Transverse colon (tissue), 4 donors: ENCODE measurements around the gene BCAS4. TPM values are rescaled to one million over a fixed set of nuclear protein-coding genes. Genes with fewer than 3 reads are reported as not detected.

Experiments
- DNase-seq: peaks from one replicate; pipeline ENCODE4 v3.0.0-alpha.2; 2019
- H3K27ac ChIP-seq, 4 donors: fragments of 200-600 bp; sonication (generic); 2 replicates each; pipeline ENCODE4 v1.5.1; 2016 to 2018; ENCODE audit warnings: inconsistent platforms in 4 of 4
- H3K27me3 ChIP-seq: fragments of 200-600 bp; sonication (generic); 2 replicates; pipeline ENCODE4 v1.5.1; 2017; ENCODE audit warnings: inconsistent platforms
- H3K36me3 ChIP-seq, 4 donors: fragments of 200-600 bp; sonication (generic); 2 replicates each; pipeline ENCODE4 v1.5.1; 2017 to 2019; ENCODE audit warnings: inconsistent platforms in 4 of 4
- H3K4me1 ChIP-seq, 4 donors: fragments of 200-600 bp; sonication (generic); 2 replicates each; pipeline ENCODE4 v1.5.1; 2017 to 2020; ENCODE audit warnings: inconsistent platforms in 4 of 4
- H3K4me3 ChIP-seq, 4 donors: fragments of 200-600 bp; sonication (generic); 1 replicate in 1 of 4; 2 replicates in 3 of 4; pipeline versions ENCODE4 v1.5.1 to v1.6.1; 2017 to 2019; ENCODE audit warnings: inconsistent platforms in 4 of 4
- H3K9me3 ChIP-seq, 2 donors: fragments of 200-600 bp; sonication (generic); 2 replicates each; pipeline ENCODE4 v1.5.1; 2017 to 2019; ENCODE audit warnings: inconsistent platforms in 2 of 2
- EP300 ChIP-seq: sonication (generic); formaldehyde crosslinking; IDR thresholded peaks from one replicate; pipeline ENCODE4 v1.6.1; 2017; ENCODE audit warnings: antibody characterized with exemption, low read depth
- POLR2A ChIP-seq: fragments of 450-650 bp; IDR thresholded peaks from one replicate; pipeline ENCODE4 v1.6.1; 2016; ENCODE audit warnings: antibody characterized with exemption, mild to moderate bottlenecking, moderate library complexity
- POLR2AphosphoS5 ChIP-seq, 3 donors: sonication (generic); formaldehyde crosslinking; IDR thresholded peaks; one replicate each; pipeline ENCODE4 v1.6.1; 2016; ENCODE audit warnings: antibody characterized with exemption in 3 of 3
- WGBS, 2 donors: methylation state at CpG; one replicate each; pipeline ENCODE4 v1.1.5; 2018; ENCODE audit warnings: low coverage in 1 of 2; 5-methylcytosine and 5-hydroxymethylcytosine counted together
- in situ Hi-C, 4 donors: fragments of 200-750 bp; cut with MboI; loops; one replicate each; pipeline versions ENCODE4 v1.15.0 to v1.15.1; 2017; ENCODE audit warnings: low sequenced_read_pairs in 3 of 4, low pct_ligation_motif_present in 1 of 4, low pct_unique_long_range_greater_than_20kb in 1 of 4
- intact Hi-C: fragments of 100-400 bp; cut with DNase I; formaldehyde crosslinking; loops from one replicate; pipeline ENCODE4 v1.15.1; 2023; ENCODE audit warnings: low total_unique reads
- total RNA-seq, 4 donors: library from RNA; depleted of rRNA; stranded (reverse); fragments of >200 nt; gene quantifications; one replicate each; pipeline ENCODE4 v1.1.0, GENCODE V29; 2016
- TF ChIP-seq, protein P1 (sequence below), 5 experiments: fragments of 200-600 bp in 3 of 5; fragments of 450-650 bp in 2 of 5; sonication (generic) in 3 of 5; IDR thresholded peaks; 1 replicate in 2 of 5; 2 replicates in 3 of 5; pipeline ENCODE4 v1.5.1; 2016 to 2017; ENCODE audit warnings: antibody characterized with exemption in 5 of 5, inconsistent platforms in 3 of 5, mild to moderate bottlenecking in 2 of 5, moderate library complexity in 1 of 5

The BCAS4 gene
- total RNA-seq, 4 donors from 2014 or later = 3.3 to 16.5 (median 4.0) TPM; not detected in 1

DNA sequence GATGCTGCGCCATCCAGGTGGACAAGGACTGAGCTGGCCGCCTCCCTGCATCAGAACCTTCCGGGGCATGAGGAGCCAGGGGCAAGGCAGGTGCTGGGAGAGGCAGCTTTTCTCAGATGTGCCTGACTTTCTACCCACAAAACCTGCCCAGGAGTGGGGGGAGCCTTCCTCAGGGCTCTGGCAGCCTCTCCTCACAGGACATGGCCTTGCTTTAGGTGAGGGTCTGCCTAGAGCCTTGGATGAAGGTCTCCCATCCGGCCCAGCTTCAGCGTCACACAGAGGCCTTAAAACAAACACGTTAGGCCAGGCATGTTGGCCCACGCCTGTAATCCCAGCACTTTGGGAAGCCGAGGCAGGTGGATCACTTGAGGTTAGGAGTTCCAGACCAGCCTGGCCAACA is 7.4 kb downstream of the BCAS4 start:
- 84% methylated on average over 8 of the region's 8 CpGs; no CpG with 5 or more reads in 1 of the 2 donors for WGBS, 2 donors
- no peak for DNase-seq
- in situ Hi-C loops (no loop called here), intact Hi-C loops (no loop called here)
- H3K27me3 ChIP-seq = no peaks in the 10 kb centered on the region
- H3K27ac ChIP-seq = no peak overlapping the region
- TF ChIP-seq EP300 (no peak), POLR2AphosphoS5 (IDR thresholded peaks at IDR 0.05) (no peak), POLR2A (no peak)
- TF ChIP-seq, protein P1, sequence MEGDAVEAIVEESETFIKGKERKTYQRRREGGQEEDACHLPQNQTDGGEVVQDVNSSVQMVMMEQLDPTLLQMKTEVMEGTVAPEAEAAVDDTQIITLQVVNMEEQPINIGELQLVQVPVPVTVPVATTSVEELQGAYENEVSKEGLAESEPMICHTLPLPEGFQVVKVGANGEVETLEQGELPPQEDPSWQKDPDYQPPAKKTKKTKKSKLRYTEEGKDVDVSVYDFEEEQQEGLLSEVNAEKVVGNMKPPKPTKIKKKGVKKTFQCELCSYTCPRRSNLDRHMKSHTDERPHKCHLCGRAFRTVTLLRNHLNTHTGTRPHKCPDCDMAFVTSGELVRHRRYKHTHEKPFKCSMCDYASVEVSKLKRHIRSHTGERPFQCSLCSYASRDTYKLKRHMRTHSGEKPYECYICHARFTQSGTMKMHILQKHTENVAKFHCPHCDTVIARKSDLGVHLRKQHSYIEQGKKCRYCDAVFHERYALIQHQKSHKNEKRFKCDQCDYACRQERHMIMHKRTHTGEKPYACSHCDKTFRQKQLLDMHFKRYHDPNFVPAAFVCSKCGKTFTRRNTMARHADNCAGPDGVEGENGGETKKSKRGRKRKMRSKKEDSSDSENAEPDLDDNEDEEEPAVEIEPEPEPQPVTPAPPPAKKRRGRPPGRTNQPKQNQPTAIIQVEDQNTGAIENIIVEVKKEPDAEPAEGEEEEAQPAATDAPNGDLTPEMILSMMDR (IDR thresholded peaks at IDR 0.05) = no peak
- no peaks in the 10 kb centered on the region for H3K9me3 ChIP-seq
- H3K4me3 ChIP-seq = no peak overlapping the region
- no peaks in the 10 kb centered on the region for H3K36me3 ChIP-seq
- H3K4me1 ChIP-seq = no peaks in the 10 kb centered on the region

DNA sequence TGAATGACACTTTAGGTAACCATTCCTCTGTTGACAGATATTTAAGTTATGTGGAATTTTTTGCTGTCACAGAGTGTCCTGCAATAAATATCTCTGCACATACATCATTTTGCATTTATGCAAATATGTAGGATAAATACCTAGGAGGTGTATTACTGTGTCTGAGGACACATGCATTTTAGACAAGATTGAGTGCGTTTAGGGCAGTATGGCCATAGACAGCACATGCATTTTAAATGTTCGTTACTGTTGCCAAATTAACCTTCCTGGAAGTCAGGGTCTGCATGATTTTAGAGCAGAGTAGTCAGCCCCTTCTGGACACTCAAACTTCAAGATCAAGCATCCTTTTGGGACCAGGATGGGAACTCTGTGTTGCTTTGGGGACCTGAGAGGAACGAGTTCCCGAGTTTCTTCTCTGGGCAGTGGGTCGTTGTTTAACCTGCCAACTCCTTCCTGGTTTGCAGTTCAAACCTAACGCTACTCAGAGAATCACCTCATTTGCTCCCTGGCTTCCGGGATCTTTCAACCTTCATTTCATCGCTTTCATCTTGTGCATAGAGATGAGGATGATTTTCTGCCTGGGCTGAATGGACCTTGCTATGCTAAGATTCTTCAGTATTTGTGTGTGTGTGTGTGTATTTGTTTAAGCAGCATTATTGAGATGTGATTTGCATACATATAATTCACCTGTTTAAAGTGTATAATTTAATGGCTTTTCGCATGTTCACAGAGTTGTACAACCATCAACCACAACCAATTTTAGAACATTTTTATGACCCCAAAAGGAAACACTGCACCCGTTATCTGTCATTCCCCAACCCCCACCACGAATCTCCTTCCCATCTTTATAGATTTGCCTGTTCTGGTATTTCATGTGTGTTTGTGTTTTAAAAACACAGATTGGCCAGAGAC is 9.8 kb downstream of the BCAS4 start:
- Histone ChIP-seq H3K27ac (no peak overlapping the region), H3K36me3 (no peaks in the 10 kb centered on the region), H3K27me3 (no peaks in the 10 kb centered on the region), H3K4me1 (peaks cover 0 to 4% (median 0%) of the 10 kb centered on the region in 4 donors), H3K9me3 (no peaks in the 10 kb centered on the region), H3K4me3 (no peak overlapping the region)
- DNase-seq = no peak
- intact Hi-C loops = no loop called here
- TF ChIP-seq, protein P1 (IDR thresholded peaks at IDR 0.05) = no peak
- TF ChIP-seq POLR2AphosphoS5 (IDR thresholded peaks at IDR 0.05) (no peak), POLR2A (no peak)
- in situ Hi-C loops = no loop called here
- 22 to 29% methylated on average over 5 to 11 of the region's 11 CpGs for WGBS, 2 donors

DNA sequence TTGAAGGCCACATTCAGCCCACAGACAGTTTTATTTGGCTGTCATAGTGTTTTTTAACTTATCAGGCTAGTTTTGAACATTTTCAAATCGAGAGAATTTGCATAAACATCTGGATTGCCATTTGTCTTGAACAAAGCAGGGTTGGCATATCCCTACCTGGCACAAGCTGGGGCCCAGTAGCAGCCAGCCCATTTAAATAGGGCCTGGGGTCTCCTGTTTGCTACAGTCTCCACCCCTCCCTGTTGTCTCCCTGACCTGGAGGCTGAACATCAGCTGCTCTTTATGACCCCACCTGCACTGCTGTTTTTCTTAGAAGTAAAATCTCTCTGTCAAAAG is 10.5 kb downstream of the BCAS4 start:
- no peak for DNase-seq
- WGBS, 2 donors = 40% methylated on average over 1 of the region's 1 CpG; no CpG with 5 or more reads in 1 of the 2 donors
- TF ChIP-seq, protein P1 (IDR thresholded peaks at IDR 0.05) = no peak
- TF ChIP-seq EP300 (no peak), POLR2A (no peak), POLR2AphosphoS5 (IDR thresholded peaks at IDR 0.05) (no peak)
- no peak overlapping the region for H3K27ac ChIP-seq
- peaks cover 0 to 4% (median 0%) of the 10 kb centered on the region in 4 donors for H3K4me1 ChIP-seq
- no peaks in the 10 kb centered on the region for H3K27me3 ChIP-seq
- no peak overlapping the region for H3K4me3 ChIP-seq
- in situ Hi-C loops = no loop called here
- no peaks in the 10 kb centered on the region for H3K9me3 ChIP-seq
- intact Hi-C loops = no loop called here
- no peaks in the 10 kb centered on the region for H3K36me3 ChIP-seq

DNA sequence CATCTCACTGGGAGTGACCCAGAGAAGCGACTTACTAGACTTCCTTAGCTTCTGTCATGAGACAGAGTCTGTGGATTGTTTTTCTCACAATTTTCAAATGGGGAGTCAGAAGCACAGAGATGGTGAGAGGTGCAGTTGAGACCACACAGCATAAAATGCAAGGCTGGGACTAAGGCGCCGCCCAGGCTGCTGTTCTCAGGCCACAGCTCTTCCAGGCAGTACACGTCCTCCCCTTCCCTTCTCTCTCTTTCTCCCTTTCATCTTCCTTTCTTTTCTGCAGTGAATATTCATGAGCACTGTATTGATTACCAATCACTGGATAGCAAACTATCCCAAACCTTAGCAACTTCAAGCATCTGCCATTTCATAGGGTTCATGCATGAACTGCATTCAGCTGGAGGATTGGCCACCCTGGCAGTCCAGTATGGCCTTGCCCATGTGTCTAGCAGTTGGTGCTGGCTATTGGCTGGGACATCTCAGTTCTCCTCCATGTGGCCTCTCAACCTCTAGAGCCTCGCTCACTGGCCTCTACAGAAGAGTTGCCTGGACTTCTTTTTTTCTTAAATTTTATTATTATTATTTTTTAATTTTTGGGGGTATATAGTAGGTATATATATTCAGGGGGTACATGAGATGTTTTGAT is 11.4 kb downstream of the BCAS4 start:
- Histone ChIP-seq H3K4me3 (no peak overlapping the region), H3K27me3 (no peaks in the 10 kb centered on the region), H3K36me3 (no peaks in the 10 kb centered on the region), H3K27ac (no peak overlapping the region), H3K4me1 (peaks cover 0 to 4% (median 0%) of the 10 kb centered on the region in 4 donors), H3K9me3 (no peaks in the 10 kb centered on the region)
- TF ChIP-seq POLR2A = no peak
- TF ChIP-seq EP300 = no peak
- TF ChIP-seq POLR2AphosphoS5 (IDR thresholded peaks at IDR 0.05) = no peak
- TF ChIP-seq, protein P1 (IDR thresholded peaks at IDR 0.05) = no peak
- no peak for DNase-seq
- intact Hi-C loops = no loop called here
- in situ Hi-C loops = no loop called here
- 96 to 100% methylated on average over 2 to 5 of the region's 5 CpGs for WGBS, 2 donors
